ENCODE data around the gene LCN2. TPM values are rescaled to one million over a fixed set of nuclear protein-coding genes. Genes with fewer than 3 reads are reported as not detected.

The LCN2 gene
- total and polyA plus RNA-seq, 2 experiments from 2014 or later = 2.0 TPM; not detected in 1

DNA sequence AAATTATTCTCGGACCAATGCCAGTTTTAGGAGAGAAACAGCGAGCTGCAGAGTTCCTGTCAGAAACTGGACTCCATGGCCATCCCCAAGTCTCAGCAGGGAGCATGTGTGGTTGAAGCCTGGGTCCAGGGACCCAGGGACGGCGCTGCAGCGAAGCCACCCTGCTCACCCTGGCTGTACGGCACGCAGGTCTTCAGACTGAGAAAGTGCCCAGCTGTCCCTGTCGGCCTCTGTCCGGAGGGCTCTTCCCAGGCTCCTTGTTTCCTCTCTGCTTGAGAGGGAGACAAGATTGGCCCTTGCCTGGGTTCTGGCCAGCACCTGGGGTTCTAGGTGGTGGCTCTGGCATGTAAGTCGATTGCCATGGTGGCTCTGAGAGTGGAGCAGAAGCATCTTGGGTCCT is 48.7 kb upstream of the LCN2 start (continued):
- TF ChIP-seq, protein P1, sequence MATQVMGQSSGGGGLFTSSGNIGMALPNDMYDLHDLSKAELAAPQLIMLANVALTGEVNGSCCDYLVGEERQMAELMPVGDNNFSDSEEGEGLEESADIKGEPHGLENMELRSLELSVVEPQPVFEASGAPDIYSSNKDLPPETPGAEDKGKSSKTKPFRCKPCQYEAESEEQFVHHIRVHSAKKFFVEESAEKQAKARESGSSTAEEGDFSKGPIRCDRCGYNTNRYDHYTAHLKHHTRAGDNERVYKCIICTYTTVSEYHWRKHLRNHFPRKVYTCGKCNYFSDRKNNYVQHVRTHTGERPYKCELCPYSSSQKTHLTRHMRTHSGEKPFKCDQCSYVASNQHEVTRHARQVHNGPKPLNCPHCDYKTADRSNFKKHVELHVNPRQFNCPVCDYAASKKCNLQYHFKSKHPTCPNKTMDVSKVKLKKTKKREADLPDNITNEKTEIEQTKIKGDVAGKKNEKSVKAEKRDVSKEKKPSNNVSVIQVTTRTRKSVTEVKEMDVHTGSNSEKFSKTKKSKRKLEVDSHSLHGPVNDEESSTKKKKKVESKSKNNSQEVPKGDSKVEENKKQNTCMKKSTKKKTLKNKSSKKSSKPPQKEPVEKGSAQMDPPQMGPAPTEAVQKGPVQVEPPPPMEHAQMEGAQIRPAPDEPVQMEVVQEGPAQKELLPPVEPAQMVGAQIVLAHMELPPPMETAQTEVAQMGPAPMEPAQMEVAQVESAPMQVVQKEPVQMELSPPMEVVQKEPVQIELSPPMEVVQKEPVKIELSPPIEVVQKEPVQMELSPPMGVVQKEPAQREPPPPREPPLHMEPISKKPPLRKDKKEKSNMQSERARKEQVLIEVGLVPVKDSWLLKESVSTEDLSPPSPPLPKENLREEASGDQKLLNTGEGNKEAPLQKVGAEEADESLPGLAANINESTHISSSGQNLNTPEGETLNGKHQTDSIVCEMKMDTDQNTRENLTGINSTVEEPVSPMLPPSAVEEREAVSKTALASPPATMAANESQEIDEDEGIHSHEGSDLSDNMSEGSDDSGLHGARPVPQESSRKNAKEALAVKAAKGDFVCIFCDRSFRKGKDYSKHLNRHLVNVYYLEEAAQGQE (IDR thresholded peaks at IDR 0.05; ENCODE audit: unreplicated experiment) = no peak
- no peak for TF ChIP-seq JUNB (IDR thresholded peaks at IDR 0.05; ENCODE audit: unreplicated experiment)
- no peak for TF ChIP-seq EZH2 (IDR thresholded peaks at IDR 0.05; ENCODE audit: low read depth, unreplicated experiment)

DNA sequence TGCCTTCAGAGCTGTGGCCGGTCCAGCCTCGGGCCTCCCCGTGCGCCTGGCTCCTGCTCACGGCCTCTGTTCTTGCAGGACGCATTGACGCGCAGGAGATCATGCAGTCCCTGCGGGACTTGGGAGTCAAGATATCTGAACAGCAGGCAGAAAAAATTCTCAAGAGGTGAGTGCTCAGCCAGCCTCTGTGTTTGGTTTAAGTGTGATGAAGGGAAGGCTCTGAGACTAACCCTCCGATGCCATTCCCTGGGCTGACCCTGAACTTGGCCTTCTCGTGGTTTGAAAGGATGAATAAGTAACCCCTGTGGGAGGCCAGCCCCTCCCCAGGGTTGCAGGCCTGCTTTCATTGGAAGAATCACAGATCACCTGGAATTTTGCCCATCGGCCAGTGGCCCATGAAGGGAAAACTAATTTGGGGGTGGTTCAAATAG is 48.0 kb upstream of the LCN2 start:
- peaks cover 34% of the 10 kb centered on the region for H3K79me2 ChIP-seq (replicated peaks; ENCODE audit: insufficient read depth)
- H3K9me2 ChIP-seq (ENCODE audit: insufficient read depth) = no peaks in the 10 kb centered on the region
- no peak overlapping the region for H2AFZ ChIP-seq
- DNase-seq (ENCODE audit: low spot score) = no peak
- H3K36me3 Mint-ChIP-seq (ENCODE audit: low read depth) = peaks cover 52% of the 10 kb centered on the region
- peak overlapping the region; percentile 84; the same call in 1 of the 2 replicates for H3K27ac ChIP-seq (ENCODE audit: low read depth)
- no peak for ATAC-seq
- no peaks in the 10 kb centered on the region for H3K27me3 ChIP-seq (ENCODE audit: insufficient read depth)
- peaks cover 58% of the 10 kb centered on the region for H3K4me1 Mint-ChIP-seq
- H3K4me3 Mint-ChIP-seq = peak overlapping the region; percentile 34; the same call in 1 of the 3 replicates
- peaks cover 35% of the 10 kb centered on the region for H3K4me1 ChIP-seq (ENCODE audit: insufficient read depth)
- peaks cover 25% of the 10 kb centered on the region for H3K27me3 Mint-ChIP-seq (ENCODE audit: insufficient read depth, low read depth, poor library complexity)
- H3F3A ChIP-seq (replicated peaks; ENCODE audit: low read depth) = 0 out of 2 replicates have a peak, but pooled peaks cover 8% of the 10 kb centered on the region
- peaks cover 5% of the 10 kb centered on the region for H3K36me3 ChIP-seq (ENCODE audit: insufficient read depth)
- no peak overlapping the region for H3K4me2 ChIP-seq
- H3K27ac Mint-ChIP-seq = no peak overlapping the region
- peaks cover 25% of the 10 kb centered on the region for H4K20me1 ChIP-seq (replicated peaks; ENCODE audit: insufficient read depth)
- H3K4me3 ChIP-seq = no peak overlapping the region
- H3K9me3 Mint-ChIP-seq = no peaks in the 10 kb centered on the region
- no peak for TF ChIP-seq NANOG (IDR thresholded peaks at IDR 0.05; ENCODE audit: borderline replicate concordance)
- no peak for TF ChIP-seq POLR2AphosphoS5 (IDR thresholded peaks at IDR 0.05; ENCODE audit: low read depth)
- TF ChIP-seq ZNF114 (CRISPR knock-in tag; IDR thresholded peaks at IDR 0.05) = no peak
- TF ChIP-seq, protein P2, sequence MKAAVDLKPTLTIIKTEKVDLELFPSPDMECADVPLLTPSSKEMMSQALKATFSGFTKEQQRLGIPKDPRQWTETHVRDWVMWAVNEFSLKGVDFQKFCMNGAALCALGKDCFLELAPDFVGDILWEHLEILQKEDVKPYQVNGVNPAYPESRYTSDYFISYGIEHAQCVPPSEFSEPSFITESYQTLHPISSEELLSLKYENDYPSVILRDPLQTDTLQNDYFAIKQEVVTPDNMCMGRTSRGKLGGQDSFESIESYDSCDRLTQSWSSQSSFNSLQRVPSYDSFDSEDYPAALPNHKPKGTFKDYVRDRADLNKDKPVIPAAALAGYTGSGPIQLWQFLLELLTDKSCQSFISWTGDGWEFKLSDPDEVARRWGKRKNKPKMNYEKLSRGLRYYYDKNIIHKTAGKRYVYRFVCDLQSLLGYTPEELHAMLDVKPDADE (IDR thresholded peaks at IDR 0.05) = no peak
- no peak for TF ChIP-seq EZH2phosphoT487 (IDR thresholded peaks at IDR 0.05; ENCODE audit: unreplicated experiment)
- TF ChIP-seq ZNF462 (CRISPR knock-in tag; IDR thresholded peaks at IDR 0.05) = no peak
- TF ChIP-seq ZNF331 (CRISPR knock-in tag; IDR thresholded peaks at IDR 0.05; ENCODE audit: low read depth) = no peak
- TF ChIP-seq EZH2 (IDR thresholded peaks at IDR 0.05; ENCODE audit: low read depth, unreplicated experiment) = no peak
- TF ChIP-seq CREB1 (CRISPR knock-in tag; IDR thresholded peaks at IDR 0.05; ENCODE audit: low read depth) = no peak
- TF ChIP-seq, protein P1 (IDR thresholded peaks at IDR 0.05; ENCODE audit: unreplicated experiment) = no peak

Data from GM23338 (cell line).